ENCODE results near the gene AKR1E2. TPM values are rescaled to one million over a fixed set of nuclear protein-coding genes. Genes with fewer than 3 reads are reported as not detected.
A peak's percentile ranks its signal among the peaks of the same experiment; 100 is the strongest.

Gene AKR1E2
- total and polyA plus RNA-seq, 9 of the 15 experiments (the other 6 are each of a cell fraction or from before 2014, with no cell fraction given): 4.2 to 16.6 (median 9.8) TPM

- TF ChIP-seq, protein P1, sequence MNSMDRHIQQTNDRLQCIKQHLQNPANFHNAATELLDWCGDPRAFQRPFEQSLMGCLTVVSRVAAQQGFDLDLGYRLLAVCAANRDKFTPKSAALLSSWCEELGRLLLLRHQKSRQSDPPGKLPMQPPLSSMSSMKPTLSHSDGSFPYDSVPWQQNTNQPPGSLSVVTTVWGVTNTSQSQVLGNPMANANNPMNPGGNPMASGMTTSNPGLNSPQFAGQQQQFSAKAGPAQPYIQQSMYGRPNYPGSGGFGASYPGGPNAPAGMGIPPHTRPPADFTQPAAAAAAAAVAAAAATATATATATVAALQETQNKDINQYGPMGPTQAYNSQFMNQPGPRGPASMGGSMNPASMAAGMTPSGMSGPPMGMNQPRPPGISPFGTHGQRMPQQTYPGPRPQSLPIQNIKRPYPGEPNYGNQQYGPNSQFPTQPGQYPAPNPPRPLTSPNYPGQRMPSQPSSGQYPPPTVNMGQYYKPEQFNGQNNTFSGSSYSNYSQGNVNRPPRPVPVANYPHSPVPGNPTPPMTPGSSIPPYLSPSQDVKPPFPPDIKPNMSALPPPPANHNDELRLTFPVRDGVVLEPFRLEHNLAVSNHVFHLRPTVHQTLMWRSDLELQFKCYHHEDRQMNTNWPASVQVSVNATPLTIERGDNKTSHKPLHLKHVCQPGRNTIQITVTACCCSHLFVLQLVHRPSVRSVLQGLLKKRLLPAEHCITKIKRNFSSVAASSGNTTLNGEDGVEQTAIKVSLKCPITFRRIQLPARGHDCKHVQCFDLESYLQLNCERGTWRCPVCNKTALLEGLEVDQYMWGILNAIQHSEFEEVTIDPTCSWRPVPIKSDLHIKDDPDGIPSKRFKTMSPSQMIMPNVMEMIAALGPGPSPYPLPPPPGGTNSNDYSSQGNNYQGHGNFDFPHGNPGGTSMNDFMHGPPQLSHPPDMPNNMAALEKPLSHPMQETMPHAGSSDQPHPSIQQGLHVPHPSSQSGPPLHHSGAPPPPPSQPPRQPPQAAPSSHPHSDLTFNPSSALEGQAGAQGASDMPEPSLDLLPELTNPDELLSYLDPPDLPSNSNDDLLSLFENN (IDR thresholded peaks at IDR 0.05; ENCODE audit: low read depth in 2 of 2, low read length in 2 of 2): peak in 1 of 2 experiments; percentile 95; a peak in 2 of 4 replicates
- TF ChIP-seq, protein P2, sequence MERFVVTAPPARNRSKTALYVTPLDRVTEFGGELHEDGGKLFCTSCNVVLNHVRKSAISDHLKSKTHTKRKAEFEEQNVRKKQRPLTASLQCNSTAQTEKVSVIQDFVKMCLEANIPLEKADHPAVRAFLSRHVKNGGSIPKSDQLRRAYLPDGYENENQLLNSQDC (CRISPR knock-in tag; IDR thresholded peaks at IDR 0.05): no peak
- TF ChIP-seq IRF9 (tag; IDR thresholded peaks at IDR 0.05): 0 out of 2 replicates have a peak, but pooled peaks have one; percentile 7
- peak; percentile 91 for TF ChIP-seq LEF1 (IDR thresholded peaks at IDR 0.05)
- peak; percentile 51 for TF ChIP-seq FOS (IDR thresholded peaks at IDR 0.05; ENCODE audit: extremely low read depth, insufficient read length)
- TF ChIP-seq ZNF165 (CRISPR knock-in tag; IDR thresholded peaks at IDR 0.05; ENCODE audit: borderline replicate concordance): no peak
- TF ChIP-seq STAT5A (IDR thresholded peaks at IDR 0.05; ENCODE audit: borderline replicate concordance, low read length): peak; percentile 93
- TF ChIP-seq ZNF431 (CRISPR knock-in tag; IDR thresholded peaks at IDR 0.05): 0 out of 2 replicates have a peak, but pooled peaks have one; percentile 58
- TF ChIP-seq CREB1 (IDR thresholded peaks at IDR 0.05): peak; percentile 69
- no peak for TF ChIP-seq CREB1 (CRISPR knock-in tag; IDR thresholded peaks at IDR 0.05)
- TF ChIP-seq NFIC (IDR thresholded peaks at IDR 0.05): peak; percentile 92
- peak in 1 of 2 experiments; percentile 96; a peak in 2 of 4 replicates for TF ChIP-seq HDAC1 (IDR thresholded peaks at IDR 0.05)
- TF ChIP-seq POLR2G (IDR thresholded peaks at IDR 0.05; ENCODE audit: low read depth, low read length): no peak
- TF ChIP-seq, protein P3, sequence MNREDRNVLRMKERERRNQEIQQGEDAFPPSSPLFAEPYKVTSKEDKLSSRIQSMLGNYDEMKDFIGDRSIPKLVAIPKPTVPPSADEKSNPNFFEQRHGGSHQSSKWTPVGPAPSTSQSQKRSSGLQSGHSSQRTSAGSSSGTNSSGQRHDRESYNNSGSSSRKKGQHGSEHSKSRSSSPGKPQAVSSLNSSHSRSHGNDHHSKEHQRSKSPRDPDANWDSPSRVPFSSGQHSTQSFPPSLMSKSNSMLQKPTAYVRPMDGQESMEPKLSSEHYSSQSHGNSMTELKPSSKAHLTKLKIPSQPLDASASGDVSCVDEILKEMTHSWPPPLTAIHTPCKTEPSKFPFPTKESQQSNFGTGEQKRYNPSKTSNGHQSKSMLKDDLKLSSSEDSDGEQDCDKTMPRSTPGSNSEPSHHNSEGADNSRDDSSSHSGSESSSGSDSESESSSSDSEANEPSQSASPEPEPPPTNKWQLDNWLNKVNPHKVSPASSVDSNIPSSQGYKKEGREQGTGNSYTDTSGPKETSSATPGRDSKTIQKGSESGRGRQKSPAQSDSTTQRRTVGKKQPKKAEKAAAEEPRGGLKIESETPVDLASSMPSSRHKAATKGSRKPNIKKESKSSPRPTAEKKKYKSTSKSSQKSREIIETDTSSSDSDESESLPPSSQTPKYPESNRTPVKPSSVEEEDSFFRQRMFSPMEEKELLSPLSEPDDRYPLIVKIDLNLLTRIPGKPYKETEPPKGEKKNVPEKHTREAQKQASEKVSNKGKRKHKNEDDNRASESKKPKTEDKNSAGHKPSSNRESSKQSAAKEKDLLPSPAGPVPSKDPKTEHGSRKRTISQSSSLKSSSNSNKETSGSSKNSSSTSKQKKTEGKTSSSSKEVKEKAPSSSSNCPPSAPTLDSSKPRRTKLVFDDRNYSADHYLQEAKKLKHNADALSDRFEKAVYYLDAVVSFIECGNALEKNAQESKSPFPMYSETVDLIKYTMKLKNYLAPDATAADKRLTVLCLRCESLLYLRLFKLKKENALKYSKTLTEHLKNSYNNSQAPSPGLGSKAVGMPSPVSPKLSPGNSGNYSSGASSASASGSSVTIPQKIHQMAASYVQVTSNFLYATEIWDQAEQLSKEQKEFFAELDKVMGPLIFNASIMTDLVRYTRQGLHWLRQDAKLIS (CRISPR knock-in tag; IDR thresholded peaks at IDR 0.05): no peak
- TF ChIP-seq PHF8 (IDR thresholded peaks at IDR 0.05; ENCODE audit: borderline replicate concordance, low read length): peak; percentile 14; the same call in 1 of the 2 replicates
- TF ChIP-seq MAFG (tag; conservative IDR thresholded peaks at IDR 0.05): 0 out of 2 replicates have a peak, but pooled peaks have one; percentile 46
- no peak for TF ChIP-seq NFIX (CRISPR knock-in tag; IDR thresholded peaks at IDR 0.05; ENCODE audit: low read depth)
- TF ChIP-seq RBM17 (IDR thresholded peaks at IDR 0.05; ENCODE audit: borderline replicate concordance, low read depth, low read length): no peak
- peak; percentile 93 to 96 for TF ChIP-seq ARNT (IDR thresholded peaks at IDR 0.05)
- TF ChIP-seq ELF1 (tag; IDR thresholded peaks at IDR 0.05): no peak
These were observed 41.7 kb downstream of the AKR1E2 start (continued) for GRCh38 chr10:4867520-4868356.
